PC-9 (cell line): ENCODE data around the gene FBLN2. TPM values are rescaled to one million over a fixed set of nuclear protein-coding genes. Genes with fewer than 3 reads are reported as not detected.

Experiments used
- BruUV-seq: library from RNA; stranded (reverse); fragments of 400-500 nt; replicated peaks from 2 replicates; lab custom pipeline; 2021; lab: Mats Ljungman, UMichigan
- CTCF ChIA-PET: fragments of 300-600 bp; sonication (Branson Sonifier 250); formaldehyde crosslinking; loops from one replicate; lab custom pipeline; 2022; ENCODE audit warnings: antibody characterized with exemption; lab: Charles Lee
- POLR2A ChIA-PET: fragments of 300-600 bp; sonication (Branson Sonifier 250); formaldehyde crosslinking; loops from one replicate; lab custom pipeline; 2022; ENCODE audit warnings: antibody characterized with exemption; ENCODE audit not compliant: unreplicated experiment; lab: Charles Lee
- DNase-seq, 2 experiments: peaks; one replicate each; pipeline versions ENCODE4 v3.0.0 to v3.0.0-alpha.2; 2015 to 2022; ENCODE audit warnings: mixed read lengths in 1 of 2
- H2AFZ ChIP-seq: fragments of 200-600 bp; sonication (generic); 2 replicates; pipeline ENCODE4 v1.8.1; 2017; ENCODE audit warnings: antibody characterized with exemption
- H3F3A ChIP-seq: fragments of 200-600 bp; sonication (generic); 2 replicates; pipeline ENCODE4 v1.8.1; 2017; ENCODE audit warnings: antibody characterized with exemption, mild to moderate bottlenecking, low read depth; ENCODE audit not compliant: insufficient read depth
- H3K27ac ChIP-seq: fragments of 200-600 bp; sonication (generic); 2 replicates; pipeline ENCODE4 v1.6.1; 2016; ENCODE audit warnings: mixed run types
- H3K27me3 ChIP-seq: fragments of 200-600 bp; sonication (generic); 2 replicates; pipeline ENCODE4 v1.6.1; 2016; ENCODE audit warnings: low read depth, mixed run types; ENCODE audit not compliant: insufficient read depth
- H3K36me3 ChIP-seq: fragments of 200-600 bp; sonication (generic); 2 replicates; pipeline ENCODE4 v1.6.1; 2016; ENCODE audit warnings: low read depth, mixed run types
- H3K4me1 ChIP-seq: fragments of 200-600 bp; sonication (generic); replicated peaks from 2 replicates; pipeline ENCODE4 v1.6.1; 2016; ENCODE audit warnings: mixed run types; ENCODE audit not compliant: insufficient read depth
- H3K4me2 ChIP-seq: fragments of 200-600 bp; sonication (generic); 2 replicates; pipeline ENCODE4 v1.6.1; 2017; ENCODE audit warnings: mixed run types
- H3K4me3 ChIP-seq: fragments of 200-600 bp; sonication (generic); 2 replicates; pipeline ENCODE4 v1.6.1; 2016; ENCODE audit warnings: mixed run types
- H3K79me2 ChIP-seq: fragments of 200-600 bp; sonication (generic); 2 replicates; pipeline ENCODE4 v1.6.1; 2017; ENCODE audit warnings: low read depth, mixed run types
- H3K9me2 ChIP-seq: fragments of 200-600 bp; sonication (generic); 2 replicates; pipeline ENCODE4 v1.8.1; 2017; ENCODE audit warnings: mild to moderate bottlenecking; ENCODE audit not compliant: insufficient read depth
- H3K9me3 ChIP-seq: fragments of 200-600 bp; sonication (generic); 2 replicates; pipeline ENCODE4 v1.8.1; 2016; ENCODE audit warnings: low read depth; ENCODE audit not compliant: insufficient read depth
- H4K20me1 ChIP-seq: fragments of 200-600 bp; sonication (generic); 2 replicates; pipeline ENCODE4 v1.8.1; 2017; ENCODE audit not compliant: insufficient read depth
- EZH2 ChIP-seq: fragments of 200-600 bp; sonication (generic); IDR thresholded peaks from 2 replicates; pipeline ENCODE4 v1.8.0; 2017; ENCODE audit warnings: antibody characterized with exemption, low read depth
- intact Hi-C: fragments of 100-400 bp; cut with micrococcal nuclease; formaldehyde crosslinking; loops from one replicate; pipeline ENCODE4 v1.10.0; 2022; ENCODE audit not compliant: unreplicated experiment
- total RNA-seq: library from RNA; stranded (reverse); gene quantifications from 2 replicates; pipeline ENCODE4 v1.2.3, GENCODE V29; 2021
- TF ChIP-seq, protein P1 (sequence below): fragments of 200-600 bp; sonication (generic); conservative IDR thresholded peaks from 2 replicates; pipeline ENCODE4 v1.6.1; 2017; ENCODE audit warnings: mixed run types, antibody characterized with exemption, mild to moderate bottlenecking, moderate library complexity

Gene FBLN2
- total RNA-seq, 1 experiment from 2014 or later, result 0.57 TPM

DNA sequence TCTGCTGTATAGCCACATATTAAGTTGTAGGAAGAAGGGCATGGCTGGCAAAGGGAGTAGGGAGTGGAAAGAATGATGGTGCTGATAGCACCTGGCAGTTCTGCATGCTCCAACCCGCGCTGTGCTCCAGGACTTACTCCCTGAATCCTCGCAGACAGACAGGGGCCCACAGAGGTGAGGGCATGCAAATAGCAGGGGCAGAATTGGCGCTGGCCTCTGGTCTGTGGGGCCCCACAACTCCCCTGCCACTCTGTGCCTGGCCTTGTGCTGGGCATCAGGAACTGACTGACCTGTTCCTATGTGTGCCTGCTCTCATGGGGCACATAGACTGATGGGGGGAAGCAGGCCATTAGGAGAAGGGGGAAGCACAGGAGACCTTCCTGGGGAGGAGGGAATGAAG, 47.9 kb upstream of the FBLN2 start:
- BruUV-seq, result no TSS peak
- POLR2A ChIA-PET, result no interaction called here
- CTCF ChIA-PET, result no interaction called here

DNA sequence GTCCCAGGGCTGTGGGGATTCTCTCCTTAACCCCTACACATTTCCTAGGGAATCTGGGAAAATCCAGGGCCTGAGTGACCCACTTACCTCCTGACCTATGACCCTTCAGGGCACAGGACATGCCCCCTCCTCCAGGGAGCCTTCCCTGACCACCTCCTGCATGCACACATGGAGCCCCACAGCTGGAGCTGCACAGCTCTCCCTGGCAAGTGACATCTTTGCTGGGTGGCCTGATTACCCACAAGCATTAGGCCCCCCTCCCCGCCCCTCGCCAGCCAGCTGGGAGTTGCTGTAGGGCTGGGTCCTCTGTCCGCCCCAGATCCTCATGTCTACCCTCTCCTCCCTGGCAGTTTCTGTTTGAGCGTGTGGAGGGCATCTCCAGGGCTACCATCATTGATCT, 47.4 kb upstream of the FBLN2 start:
- Histone ChIP-seq H3K27ac (no peak overlapping the region), H3K4me3 (no peak overlapping the region), H2AFZ (no peak overlapping the region), H3K4me2 (no peak overlapping the region), H3K79me2 (no peaks in the 10 kb centered on the region), H3K9me3 (no peaks in the 10 kb centered on the region), H3K9me2 (no peaks in the 10 kb centered on the region), H3K4me1 (peaks cover 34% of the 10 kb centered on the region), H3K27me3 (no peaks in the 10 kb centered on the region), H3K36me3 (no peaks in the 10 kb centered on the region), H4K20me1 (no peaks in the 10 kb centered on the region), H3F3A (peaks cover 20% of the 10 kb centered on the region)
- TF ChIP-seq, protein P1, sequence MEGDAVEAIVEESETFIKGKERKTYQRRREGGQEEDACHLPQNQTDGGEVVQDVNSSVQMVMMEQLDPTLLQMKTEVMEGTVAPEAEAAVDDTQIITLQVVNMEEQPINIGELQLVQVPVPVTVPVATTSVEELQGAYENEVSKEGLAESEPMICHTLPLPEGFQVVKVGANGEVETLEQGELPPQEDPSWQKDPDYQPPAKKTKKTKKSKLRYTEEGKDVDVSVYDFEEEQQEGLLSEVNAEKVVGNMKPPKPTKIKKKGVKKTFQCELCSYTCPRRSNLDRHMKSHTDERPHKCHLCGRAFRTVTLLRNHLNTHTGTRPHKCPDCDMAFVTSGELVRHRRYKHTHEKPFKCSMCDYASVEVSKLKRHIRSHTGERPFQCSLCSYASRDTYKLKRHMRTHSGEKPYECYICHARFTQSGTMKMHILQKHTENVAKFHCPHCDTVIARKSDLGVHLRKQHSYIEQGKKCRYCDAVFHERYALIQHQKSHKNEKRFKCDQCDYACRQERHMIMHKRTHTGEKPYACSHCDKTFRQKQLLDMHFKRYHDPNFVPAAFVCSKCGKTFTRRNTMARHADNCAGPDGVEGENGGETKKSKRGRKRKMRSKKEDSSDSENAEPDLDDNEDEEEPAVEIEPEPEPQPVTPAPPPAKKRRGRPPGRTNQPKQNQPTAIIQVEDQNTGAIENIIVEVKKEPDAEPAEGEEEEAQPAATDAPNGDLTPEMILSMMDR, result no peak
- TF ChIP-seq EZH2, result no peak
- intact Hi-C loops, result loop anchor here (5.0 kb wide), 1 partner anchor 46 kb away; the partner anchor contains the start of gene FBLN2
- DNase-seq, result no peak
- no TSS peak for BruUV-seq
- ChIA-PET CTCF (no interaction called here), POLR2A (no interaction called here)

More for the DNA sequence above, 47.9 kb upstream of the FBLN2 start:
- no peak for TF ChIP-seq EZH2
- no peaks in the 10 kb centered on the region for H3K36me3 ChIP-seq
- H3K27me3 ChIP-seq, result no peaks in the 10 kb centered on the region
- H2AFZ ChIP-seq, result no peak overlapping the region
- H4K20me1 ChIP-seq, result no peaks in the 10 kb centered on the region
- intact Hi-C loops, result loop anchor here (5.0 kb wide), 1 partner anchor 46 kb away; the partner anchor contains the start of gene FBLN2
- no peak overlapping the region for H3K4me2 ChIP-seq
- no peak overlapping the region for H3K27ac ChIP-seq
- no peak overlapping the region for H3K4me3 ChIP-seq
- no peaks in the 10 kb centered on the region for H3K9me2 ChIP-seq
- peaks cover 20% of the 10 kb centered on the region for H3F3A ChIP-seq
- DNase-seq, result no peak
- no peaks in the 10 kb centered on the region for H3K9me3 ChIP-seq
- no peaks in the 10 kb centered on the region for H3K79me2 ChIP-seq
- H3K4me1 ChIP-seq, result peaks cover 33% of the 10 kb centered on the region

DNA sequence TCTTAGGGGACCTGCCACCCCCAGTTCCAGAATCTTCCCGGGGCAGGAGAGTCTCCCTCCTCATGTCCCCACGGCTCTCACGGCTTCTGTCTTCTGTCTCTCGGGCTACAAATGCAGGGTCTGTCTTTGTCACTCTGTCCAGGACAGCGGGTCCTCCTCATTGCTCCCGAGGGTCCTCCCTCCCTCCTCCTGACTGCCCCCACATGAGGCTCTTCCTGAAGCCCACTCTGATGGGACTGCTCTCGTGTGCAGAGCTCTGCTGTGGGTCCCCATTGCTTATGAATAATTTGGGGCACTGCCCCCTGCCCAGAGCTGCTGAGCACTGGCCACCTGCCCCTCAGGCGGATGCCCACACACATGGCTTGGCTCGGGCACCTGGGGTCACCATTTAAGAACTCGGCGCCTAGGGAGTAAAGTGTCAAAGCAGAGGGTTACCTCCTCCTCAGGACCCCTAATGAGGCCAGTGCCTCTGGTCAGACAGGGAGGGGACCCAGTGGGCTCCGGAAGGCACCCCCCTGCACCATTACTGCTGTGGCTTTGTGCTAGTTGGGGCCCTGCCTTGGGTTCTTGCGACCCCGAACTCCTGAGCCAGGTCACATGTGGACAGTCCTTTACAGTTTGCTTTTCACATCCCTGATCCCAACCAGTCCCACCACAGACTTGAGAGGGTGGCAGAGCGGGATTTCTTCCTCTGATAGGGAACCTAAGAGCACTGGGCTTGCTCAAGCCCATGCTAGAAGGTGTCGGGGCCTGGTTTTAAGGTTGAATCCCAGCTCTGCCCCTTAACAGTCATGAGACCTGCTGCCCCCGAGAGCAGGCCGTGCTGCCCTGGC, 46.8 kb upstream of the FBLN2 start:
- no peaks in the 10 kb centered on the region for H3K9me3 ChIP-seq
- H3K79me2 ChIP-seq, result no peaks in the 10 kb centered on the region
- ChIA-PET CTCF (no interaction called here), POLR2A (no interaction called here)
- no peaks in the 10 kb centered on the region for H3K36me3 ChIP-seq
- peaks cover 25% of the 10 kb centered on the region for H3F3A ChIP-seq
- no peak overlapping the region for H3K4me2 ChIP-seq
- no peaks in the 10 kb centered on the region for H4K20me1 ChIP-seq
- no peak for TF ChIP-seq EZH2
- TF ChIP-seq, protein P1, result no peak
- H3K27me3 ChIP-seq, result no peaks in the 10 kb centered on the region
- no TSS peak for BruUV-seq
- H3K9me2 ChIP-seq, result no peaks in the 10 kb centered on the region
- intact Hi-C loops, result loop anchor here (5.0 kb wide), 1 partner anchor 45 kb away; the partner anchor contains the start of gene FBLN2
- H3K4me1 ChIP-seq, result peaks cover 34% of the 10 kb centered on the region
- H2AFZ ChIP-seq, result no peak overlapping the region
- no peak for DNase-seq
- no peak overlapping the region for H3K27ac ChIP-seq
- H3K4me3 ChIP-seq, result no peak overlapping the region
